Retina (tissue), 1 donor: ENCODE measurements around the gene RALB.
"Not testable (repeated sequence)": the region's sequence is repeated elsewhere in the genome, so short reads cannot be mapped to it uniquely, and the experiment has no call there.

Source experiments
- DNase-seq: peaks from one replicate; pipeline ENCODE4 v3.0.0-alpha.2; 2016

Gene RALB

DNA sequence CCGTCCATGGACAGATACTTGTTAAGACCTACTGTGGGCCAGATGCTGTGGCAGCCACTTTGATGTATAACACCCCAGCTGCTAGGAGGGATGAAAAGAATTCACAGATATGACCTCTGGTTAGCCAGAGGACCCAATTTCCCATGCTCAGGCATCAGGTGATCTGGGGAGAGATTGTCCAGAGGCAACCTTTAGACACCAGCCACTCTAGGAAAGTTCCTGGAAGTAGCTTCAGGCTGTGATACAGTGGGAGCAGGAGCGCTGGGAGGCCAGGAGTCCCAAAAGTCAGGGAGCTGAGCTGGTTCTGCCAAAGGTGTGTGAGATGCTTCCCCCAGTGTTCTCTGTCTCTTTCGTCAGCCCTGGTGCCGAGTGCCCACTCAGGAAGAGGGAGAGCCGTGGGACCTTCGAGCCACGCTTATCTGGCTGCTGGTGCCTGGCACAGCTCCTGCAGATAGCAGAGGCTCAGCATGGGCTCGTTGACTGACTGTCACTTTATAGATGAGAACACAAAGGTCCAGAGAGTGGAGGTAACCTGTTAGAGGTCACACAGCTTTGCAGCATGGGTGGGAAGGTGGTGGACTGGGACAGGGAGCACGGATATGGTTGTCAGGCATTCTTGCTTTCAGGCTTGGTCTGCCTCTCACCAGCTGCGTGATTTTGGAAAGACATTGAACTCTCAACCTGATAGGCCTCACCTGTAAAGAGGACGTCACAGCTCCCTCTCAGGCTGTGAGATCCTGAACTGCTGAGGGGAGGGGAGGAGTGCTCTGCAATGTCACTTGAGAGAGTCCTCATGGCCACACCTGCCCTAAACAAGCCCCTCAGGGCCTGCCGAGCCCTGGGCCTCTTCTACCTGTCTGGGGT lies 7.8 kb upstream of the RALB start:
- DNase-seq: no peak

DNA sequence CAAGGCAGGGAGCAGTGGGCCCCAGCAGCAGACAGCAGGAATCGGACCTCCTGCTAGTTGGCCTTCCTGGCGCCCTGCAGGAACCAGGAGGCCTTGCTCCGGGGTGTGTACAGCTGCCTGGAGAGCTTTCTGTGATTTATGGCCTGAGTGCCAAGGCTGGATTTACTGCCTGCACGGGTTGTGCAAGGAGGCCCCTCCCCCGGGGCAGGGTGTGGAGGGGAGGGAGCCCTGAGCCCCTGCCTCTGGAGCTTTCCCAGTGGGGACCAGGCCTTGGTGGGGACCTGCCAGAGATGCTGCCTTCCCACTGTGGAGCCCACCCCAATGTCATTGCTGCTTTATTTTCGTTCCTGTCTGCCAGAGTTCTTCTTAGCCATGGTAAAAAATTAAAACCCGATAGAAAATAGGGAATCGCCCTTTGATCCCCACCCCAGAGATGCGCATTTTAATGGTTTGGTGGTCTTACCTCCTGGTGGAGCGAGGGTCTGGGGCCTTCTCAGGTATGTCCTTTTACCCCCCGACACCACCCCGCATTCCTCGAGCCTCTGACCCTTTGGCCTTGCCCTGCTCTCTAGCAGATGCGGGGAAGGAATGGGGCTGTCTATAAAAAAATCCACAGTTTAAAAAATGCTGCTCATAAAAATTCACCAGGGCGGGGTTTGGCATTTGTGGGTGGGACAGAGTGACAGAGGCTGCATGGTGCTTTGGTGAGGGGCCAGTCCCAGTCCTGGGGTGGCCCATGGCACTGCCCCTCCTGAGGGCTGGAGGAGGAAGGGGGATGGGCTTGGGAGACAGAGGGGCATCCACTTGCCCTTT lies 6.9 kb upstream of the RALB start:
- DNase-seq: no peak

DNA sequence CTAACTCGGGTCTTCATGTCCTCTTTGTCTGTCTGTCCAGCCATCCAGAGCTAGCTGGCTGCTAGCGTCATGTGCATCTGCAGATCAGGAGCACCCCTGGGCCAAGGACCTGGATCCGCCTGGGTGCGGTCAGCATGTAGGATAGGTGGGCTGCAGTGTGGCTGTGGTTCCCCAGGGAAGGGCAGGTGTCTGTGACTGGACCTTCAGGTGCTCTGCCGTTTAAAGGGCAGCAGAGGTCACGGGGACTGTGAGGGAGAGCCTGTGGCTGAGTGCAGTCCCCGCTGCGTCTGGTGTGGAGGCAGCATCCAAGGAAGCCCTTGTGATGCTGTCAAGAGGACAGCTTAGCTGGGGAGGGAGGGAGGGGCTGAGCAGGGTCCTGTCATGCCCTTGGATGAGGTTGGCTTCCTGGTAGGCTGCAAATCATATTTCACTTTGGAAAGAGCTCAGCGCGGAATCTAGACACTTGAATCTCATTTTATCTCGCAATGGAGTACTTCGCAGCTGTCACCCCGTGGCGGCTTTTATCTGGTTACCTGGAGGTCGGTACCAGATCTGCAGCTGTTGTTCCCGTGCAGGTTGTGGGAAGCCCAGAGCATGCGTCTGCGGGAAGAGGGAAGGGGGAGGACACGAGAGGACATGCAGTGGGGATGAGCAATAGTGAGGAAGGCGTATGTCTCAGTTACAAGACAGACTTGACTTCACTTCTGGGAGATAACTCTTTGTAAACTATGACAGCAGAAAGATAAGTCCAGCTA lies 5.9 kb upstream of the RALB start:
- DNase-seq: no peak

DNA sequence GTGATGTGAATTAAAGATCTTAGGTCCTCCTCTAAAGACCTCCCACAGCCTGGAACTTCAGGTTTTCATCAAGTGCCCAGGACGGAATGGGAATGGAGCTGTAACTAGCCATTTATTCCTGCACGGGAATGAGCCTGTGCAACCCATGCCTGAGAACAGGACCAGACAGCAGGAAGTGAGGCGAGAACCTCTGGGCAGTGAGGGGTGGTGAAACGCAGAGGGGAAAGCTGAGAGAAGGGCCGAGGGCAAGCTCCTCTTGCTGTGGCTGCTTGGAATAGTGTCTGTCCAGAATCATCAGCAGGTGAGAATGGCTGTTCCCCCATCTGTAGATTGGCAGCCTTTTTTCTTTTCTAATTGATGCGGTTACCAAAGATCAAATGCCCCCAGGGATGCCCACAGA lies 4.8 kb upstream of the RALB start:
- no peak for DNase-seq

DNA sequence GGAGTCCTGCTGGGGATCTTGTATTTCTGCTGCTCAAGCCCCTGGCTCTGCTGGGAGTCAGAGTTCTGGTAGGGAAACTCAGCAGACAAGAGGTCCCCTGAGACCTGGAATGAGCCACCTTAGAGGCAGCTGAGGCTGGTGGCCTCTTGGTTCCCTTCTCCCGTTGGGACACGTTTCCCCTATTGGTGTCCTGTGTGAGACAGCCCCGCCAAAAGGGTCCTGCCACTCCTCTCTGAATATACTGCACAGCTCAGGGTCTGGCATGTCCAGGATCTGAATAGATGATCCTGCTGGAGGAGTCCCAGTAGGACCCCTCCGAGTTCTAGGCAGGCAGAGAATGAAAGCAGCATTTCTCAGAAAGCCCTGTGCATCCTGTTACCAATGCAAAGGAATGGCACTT lies 2.0 kb upstream of the RALB start:
- DNase-seq: peak; percentile 36

DNA sequence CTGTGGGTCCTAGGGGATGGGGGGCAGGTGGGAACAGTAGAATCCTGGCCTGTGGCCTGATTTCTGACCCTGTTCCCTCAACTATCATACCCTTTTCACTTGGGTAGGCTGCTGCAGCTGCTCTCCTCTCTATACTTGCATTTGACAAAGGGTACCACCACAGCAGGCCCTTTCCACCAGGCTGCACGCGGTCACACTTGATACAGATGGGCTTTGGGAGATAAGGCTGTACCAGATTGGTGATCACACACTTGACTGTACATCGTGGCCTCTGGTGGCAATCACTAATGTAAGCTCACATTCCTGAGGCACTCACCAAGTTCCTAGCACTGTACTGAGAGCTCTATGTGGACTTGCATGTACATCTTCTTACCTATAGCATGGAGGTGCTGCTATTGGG lies 1.6 kb upstream of the RALB start:
- DNase-seq: peak; percentile 52

DNA sequence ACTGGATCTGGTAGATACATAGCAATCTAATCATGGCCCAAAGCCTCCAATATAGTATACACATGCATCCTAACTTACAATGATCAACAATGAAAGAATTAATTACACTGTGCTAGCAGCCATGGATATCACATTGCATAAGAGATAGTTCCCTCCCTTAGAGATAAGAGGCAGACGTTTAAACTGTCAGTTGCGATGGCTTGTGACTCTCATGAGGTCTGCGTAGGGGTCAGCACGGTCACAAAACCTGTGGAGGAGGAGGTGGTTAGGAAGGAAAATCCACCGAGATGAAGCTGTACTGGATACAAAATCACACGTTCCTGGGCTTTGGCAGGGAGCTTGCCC lies 800 bp upstream of the RALB start:
- no peak for DNase-seq

DNA sequence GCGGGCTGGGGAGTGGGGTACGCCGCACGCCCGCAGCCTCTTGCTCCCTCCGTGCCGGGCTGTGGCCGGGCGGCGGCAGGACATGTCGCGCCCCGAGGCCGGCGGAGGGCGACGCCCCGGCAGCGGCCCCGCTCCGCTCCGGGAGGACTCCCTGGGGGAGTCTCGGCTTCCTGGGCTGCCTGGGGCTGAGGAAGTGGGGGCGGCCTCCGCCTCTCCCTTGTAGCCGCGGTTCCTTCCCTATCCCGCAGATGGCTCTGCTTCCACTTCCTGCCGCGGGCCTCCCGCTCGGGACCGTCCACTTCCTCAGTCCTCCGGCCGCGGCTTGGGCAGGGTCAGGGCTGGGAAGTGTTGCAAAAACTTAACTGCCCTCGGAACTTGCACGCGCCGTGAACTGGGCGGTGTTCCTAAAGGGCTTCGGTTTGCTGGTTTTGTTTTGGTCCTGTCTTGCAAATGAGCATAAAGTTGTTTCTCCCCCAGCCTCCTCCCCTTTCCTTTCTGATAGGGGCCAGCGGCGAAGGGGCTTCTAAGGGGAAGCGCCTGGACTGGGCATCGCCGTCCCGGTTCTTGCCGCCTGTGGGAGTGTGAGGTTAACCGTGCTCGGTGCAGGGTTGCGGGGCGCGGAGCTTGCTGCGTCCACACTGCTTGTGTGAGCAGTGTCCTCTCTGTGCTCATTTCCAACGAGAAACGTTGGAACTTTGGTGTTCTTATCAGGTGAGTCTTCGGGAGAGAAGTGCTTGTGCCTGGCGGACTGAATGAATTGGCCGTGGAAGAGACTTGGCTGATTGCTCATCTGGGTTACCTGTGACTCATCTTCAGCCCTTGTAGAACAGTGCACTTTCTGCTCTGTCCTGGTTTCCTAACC lies 600 bp downstream of the RALB start:
- peak; percentile 89 for DNase-seq

DNA sequence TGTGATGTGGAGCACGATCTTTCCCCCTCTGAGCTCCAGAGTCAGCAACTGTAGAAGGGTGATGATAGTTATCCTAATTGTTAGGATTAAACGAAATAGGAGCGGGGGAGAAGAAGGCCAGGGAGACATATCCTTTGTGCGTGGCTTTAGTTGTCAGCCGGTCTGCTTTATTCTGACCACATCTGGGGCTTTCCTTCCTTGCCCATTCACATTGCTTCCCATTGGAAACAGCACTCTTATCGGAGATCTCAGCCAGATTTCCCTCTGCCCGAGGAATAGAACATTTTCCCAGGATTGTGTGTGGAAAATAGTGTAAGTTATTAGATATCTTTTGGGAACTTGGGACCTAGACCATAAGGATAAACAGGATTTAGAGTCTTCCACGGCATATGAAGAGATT lies 1.5 kb downstream of the RALB start:
- DNase-seq: no peak

DNA sequence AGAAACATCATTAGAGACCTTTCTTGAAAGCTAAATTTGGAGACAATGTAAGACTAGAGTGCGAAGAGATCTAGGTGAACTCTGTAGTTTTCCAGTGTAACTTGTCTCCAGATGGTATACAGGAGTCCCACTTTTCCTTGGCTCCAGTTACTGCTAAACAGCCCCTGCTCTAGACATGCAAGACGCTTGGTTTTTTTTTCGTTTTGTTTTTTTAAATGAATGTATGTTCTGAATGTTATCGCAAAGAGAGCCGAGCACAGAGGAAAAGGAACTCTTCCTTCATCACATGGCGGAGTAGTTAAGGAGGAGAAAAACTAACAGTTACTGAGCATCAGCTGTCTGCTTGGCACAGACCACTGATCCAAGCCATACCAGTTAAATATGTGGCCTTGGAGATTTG lies 2.4 kb downstream of the RALB start:
- DNase-seq: no peak

DNA sequence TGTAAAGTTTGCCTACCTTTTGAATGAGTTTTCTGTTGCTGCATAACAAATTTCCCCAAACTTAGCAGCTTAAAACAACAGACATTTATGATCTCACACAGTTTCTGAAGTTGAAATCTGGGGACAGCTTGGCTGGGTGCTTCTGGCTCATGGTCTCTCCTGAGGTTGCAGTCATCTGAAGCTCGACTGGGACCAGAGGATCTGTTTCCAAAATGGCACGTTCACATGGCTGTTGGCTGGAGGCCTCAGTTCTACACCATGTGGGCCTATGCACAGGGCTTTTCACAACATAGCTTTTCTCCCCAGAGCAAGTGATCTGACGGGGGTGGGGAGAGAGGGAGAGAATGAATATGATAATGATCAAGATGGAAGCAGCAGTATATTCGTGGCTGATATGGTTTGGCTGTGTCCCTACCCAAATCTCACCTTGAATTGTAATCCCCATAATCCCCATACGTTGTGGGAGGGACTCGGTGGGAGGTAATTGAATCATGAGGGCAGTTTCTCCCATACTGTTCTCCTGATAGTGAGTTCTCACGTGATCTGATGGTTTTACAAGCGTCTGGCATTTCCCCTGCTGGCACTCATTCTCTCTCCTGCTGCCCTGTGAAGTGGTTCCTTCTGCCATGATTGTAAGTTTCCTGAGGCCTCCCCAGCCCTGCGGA lies 3.5 kb downstream of the RALB start:
- DNase-seq: no peak

DNA sequence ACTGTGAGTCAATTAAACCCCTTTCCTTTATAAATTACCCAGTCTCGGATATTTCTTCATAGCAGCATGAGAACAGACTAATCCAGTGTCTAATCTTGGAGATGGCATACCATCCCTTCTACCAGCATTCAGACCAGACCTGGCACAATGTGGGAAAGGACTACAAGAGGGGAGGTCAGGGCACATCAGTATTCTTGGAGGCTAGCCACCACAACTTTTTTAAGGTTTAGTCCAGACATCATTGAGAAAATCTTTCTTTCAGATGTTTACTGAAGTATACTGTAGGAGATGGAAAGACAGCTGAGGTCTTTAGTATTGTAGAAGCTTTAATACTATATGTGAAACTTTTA lies 4.0 kb downstream of the RALB start:
- DNase-seq: no peak

DNA sequence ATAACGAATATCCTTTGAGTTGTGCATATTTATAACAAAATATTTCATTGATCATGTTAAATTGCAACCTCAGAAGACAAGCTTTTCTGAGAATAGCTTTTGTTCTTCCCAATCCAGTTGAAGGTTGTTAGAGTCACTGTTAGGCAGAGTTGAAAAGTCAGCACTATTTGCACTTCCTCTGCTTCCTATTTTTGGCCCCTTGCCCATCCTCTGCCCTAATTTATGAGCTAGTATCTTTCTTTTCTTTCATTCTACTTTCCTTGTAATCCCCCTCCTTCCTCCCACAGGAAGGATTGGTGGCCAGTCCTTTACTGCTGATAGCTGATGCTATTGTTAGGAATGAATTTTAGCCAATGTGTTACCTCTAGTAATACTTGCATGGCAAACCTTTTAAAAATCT lies 4.9 kb downstream of the RALB start:
- no peak for DNase-seq

DNA sequence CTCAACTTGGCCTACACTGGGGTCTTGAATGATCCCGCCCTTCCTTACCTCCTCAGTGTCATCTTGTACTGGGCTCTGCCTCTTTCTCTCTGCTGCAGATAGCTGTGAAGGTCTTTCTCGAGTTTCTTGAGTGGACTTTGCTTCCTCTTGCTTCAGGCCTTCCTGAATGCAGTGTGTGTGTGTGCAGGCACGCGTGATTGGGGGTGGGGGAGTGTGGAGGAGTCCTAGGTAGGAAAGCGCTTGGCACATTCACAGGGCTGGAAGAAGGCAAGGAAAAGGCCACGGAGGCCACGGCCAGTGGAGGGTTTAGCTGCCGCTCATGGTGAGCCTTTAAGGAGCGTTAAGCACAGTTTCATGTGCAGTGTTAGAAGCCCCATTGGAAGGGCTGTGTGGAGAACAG lies 5.5 kb downstream of the RALB start:
- DNase-seq: no peak

DNA sequence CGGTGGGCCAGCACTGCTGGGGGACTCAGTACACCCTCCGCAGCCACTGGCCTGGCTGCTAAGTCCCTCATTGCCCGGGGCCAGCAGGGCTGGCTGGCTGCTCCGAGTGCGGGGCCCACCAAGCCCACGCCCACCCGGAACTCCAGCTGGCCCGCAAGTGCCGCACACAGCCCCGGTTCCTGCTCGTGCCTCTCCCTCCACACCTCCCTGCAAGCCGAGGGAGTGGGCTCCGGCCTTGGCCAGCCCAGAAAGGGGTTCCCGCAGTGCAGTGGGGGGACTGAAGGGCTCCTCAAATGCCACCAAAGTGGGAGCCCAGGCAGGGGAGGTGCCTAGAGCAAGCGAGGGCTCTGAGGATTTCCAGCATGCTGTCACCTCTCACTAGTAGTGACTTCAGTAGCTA lies 7.3 kb downstream of the RALB start:
- not testable (repeated sequence) for DNase-seq

DNA sequence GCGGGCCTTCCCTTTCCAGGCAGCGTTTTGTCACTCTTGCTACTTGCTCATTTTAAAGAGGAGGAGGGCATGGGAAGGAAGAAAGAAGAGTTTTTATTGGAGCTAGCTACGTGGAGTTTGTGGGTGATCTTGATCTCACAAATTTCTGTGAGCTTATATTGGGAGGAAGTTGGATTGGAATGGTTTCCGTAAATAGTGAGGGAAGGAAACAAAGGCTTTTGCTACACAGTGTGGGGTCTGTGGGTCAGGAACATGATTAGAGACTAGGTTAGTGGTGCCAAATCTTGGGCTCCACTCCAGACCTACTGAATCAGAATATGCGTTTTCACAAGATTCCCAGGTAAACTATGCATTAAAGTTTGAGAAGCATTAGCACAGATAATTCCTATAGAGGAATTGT lies 8.1 kb downstream of the RALB start:
- DNase-seq: no peak

DNA sequence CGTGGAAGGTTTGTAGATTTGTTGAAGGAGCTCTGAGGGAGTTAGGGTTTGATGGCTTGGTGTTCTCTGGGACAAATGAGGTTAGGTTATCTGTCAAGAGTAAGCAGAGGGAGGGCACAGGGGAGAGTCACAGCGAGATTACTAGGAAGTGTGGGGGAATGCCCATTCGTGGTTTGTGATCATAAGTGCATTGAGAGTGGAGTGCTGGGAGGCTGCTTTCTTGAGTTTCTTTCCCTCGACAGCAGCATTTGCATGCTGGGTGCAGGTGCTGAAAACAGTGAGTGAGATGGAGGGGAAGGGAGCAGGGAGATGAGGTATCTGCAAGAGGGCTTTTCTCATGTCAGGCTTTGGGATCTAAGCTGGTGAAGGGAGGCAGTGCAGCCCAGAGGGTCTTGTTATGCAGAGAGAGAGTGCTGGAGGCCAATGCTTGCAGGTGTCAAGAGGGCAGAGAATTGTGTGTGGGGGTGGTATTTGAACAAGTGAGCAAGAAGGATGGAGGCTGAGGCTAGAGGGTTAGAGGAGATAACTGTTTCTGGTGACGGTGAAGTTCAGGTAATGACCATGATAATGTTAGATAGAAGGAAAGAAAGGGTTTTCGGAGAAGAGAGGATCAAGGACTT lies 8.8 kb downstream of the RALB start:
- no peak for DNase-seq

DNA sequence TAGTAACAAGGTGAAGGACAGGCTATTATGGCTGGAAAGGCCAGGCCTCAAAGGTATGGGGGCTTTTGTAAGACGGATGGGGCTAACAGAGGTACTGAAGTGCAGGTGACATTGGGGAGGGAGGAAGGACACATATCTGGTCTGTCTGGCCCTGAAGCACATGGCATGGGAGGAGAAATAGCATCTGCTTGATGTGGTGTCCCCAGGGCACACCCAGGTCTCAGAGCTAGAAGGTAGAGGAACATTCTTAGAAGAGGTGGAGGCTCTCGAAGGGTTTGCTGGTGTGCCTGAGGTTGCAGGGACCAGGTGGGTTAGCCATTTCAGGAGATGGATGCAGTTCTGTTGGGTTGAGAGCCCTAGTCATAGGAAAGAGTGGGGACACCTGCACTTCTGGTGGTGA lies 9.5 kb downstream of the RALB start:
- DNase-seq: no peak

DNA sequence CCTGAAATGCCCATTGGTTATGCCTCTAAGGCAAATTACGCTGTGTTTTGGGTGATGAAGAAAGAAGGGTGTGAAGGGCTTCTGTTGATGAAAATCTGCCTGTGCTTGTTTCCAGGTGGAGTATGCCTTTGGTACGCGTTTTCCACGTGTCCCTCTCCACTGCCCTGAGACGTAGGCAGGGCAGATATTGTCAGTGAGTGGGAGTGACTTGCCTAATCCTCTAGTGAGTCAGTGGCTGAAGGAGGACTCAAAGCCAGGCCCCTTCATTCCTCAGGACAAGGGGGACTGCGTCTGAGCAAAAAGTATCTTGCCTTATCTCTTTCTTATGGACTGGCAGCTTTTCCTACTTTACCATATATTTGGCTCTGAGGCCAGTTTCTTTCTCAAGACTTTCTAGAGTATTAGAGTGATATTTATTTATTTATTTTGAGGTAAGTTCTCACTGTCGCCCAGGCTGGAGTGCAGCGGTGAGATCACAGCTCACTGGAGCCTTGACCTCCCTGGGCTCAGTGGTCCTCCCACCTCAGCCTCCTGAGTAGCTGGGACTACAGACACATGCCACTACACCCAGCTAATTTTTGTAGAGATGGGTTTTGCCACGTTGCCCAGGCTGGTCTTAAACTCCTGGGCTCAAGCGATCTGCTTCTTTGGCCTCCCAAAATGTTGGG lies 10.2 kb downstream of the RALB start:
- DNase-seq: no peak

DNA sequence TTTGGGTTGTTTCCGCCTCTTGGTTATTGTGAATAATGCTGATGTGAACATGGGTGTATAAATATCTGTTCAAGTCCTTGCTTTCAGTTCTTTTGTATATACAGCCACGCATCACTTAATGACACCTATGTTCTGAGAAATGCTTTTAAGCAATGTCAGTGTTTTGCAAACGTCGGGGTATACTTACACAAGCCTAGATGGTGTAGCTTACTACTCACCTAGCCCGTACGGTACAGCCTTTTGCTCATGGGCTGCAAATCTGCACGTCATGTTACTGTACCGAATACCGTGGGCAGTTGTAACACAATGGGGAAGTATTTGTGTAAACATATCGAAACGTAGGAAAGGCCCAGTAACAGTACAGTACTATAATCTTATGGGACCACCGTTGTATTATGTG lies 12.4 kb downstream of the RALB start:
- DNase-seq: no peak

DNA sequence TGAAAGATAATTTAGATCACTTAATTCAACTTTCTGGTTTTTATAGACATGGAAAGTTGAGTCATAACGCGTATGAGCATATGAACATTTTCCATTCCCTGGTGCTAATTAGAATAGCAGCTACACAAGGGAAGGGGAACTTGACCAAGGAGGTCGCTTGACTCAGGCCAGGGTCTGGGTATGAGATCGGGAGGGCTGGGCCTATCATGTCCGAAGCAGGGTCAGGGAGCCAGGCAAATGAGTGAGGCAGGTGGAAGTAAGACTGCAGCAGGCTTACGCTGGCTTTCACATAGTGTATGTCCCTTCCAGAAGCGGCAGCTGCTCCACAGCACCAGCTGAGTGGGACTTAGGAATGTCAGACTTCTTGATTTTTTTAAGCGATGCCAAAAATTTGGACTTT lies 14.7 kb downstream of the RALB start:
- DNase-seq: no peak
